CMK (cell line): ENCODE measurements around the gene CTCF.
"Not testable (repeated sequence)": the region's sequence is repeated elsewhere in the genome, so short reads cannot be mapped to it uniquely, and the experiment has no call there.

ENCODE experiments used
- DNase-seq: peaks from one replicate; pipeline ENCODE4 v3.0.0-alpha.2; 2010; ENCODE audit warnings: low read depth

CTCF gene, protein sequence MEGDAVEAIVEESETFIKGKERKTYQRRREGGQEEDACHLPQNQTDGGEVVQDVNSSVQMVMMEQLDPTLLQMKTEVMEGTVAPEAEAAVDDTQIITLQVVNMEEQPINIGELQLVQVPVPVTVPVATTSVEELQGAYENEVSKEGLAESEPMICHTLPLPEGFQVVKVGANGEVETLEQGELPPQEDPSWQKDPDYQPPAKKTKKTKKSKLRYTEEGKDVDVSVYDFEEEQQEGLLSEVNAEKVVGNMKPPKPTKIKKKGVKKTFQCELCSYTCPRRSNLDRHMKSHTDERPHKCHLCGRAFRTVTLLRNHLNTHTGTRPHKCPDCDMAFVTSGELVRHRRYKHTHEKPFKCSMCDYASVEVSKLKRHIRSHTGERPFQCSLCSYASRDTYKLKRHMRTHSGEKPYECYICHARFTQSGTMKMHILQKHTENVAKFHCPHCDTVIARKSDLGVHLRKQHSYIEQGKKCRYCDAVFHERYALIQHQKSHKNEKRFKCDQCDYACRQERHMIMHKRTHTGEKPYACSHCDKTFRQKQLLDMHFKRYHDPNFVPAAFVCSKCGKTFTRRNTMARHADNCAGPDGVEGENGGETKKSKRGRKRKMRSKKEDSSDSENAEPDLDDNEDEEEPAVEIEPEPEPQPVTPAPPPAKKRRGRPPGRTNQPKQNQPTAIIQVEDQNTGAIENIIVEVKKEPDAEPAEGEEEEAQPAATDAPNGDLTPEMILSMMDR

DNA sequence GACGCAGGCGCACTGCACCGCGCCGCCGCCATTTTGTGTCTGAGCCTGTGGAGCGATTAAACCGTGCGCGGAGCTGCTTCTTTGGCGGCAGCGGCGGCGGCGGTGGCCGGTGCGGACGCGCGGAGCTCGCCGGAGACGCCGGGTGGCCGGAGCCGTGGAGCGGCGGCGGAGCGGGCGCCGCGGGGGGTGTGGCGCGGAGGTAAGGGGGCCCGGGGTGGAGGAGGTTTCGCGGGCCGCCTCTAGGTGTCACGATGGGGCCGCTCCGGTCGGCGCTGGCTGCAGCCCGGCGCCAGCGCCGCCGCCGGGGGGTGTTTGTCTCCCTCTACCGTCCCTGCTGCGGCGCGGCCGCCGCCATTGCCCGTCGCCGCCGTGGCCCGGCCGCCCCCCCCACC lies at the start of gene CTCF:
Gene CTCF, plus strand, starts transcription at position 1 of the 392 bp plus-strand sequence. CDS start 48,307 bp downstream, outside the sequence.
- no peak for DNase-seq

- not testable (repeated sequence) for DNase-seq
Measured at GRCh38 chr16:67513892-67514291, 48.4 kb upstream of the CTCF start.

GRCh38 chr16:67514382-67514828 lies 47.9 kb upstream of the CTCF start:
- DNase-seq = no peak

GRCh38 chr16:67516296-67517154 lies 45.8 kb upstream of the CTCF start:
- DNase-seq = no peak

DNA sequence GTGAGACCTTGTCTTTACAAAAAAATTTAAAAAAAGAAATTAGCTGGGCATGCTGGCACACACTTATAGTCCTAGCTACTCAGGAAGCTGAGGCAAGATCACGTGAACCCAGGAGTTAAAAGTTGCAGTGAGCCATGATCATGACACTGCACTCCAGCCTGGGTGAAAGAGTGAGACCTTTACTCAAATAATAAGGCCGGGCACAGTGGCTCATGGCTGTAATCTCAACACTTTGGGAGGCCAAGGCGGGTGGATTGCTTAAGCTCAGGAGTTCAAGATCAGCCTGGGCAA lies 45.2 kb upstream of the CTCF start:
- no peak for DNase-seq

GRCh38 chr16:67517661-67518423 lies 44.5 kb upstream of the CTCF start:
- no peak for DNase-seq

DNA sequence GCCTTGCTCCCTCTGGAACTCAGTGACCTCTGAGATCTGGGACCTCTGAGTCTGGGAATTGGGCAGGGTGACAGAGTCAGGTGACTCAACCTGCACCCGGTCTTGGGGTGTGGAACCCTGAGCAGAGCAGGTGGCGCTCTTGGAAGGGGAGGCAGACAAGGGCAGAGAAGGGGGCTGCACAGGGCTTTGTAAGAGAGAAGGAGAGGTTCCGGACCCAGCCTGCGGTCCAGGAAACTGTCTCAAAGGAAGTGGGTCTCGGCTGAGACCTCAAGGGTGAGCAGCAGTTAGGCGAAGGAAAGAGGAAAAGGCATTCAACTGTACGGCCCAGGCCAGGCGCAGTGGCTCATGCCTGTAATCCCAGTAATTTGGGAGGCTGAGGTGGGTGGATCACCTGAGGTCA lies 43.6 kb upstream of the CTCF start:
- DNase-seq = no peak

DNA sequence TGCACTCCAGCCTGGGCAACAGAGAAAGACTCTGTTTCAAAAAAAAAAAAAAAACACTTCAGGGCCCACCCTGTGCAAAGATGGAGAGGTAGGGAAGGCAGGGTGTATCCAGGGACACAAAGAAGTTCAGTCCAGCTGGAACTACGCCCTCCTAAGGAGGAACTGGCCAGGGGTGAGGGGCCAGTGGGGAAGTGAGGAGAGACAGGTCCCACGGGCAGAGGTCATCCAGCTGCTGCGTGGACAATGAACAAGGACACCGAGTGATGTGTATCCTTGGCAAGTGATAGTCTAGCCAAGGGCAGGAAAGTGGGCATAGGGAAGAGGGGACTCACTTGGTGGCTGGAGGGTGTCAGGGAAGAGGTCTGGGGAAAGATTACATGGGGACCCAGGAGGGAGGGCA lies 43.1 kb upstream of the CTCF start:
- DNase-seq = no peak

DNA sequence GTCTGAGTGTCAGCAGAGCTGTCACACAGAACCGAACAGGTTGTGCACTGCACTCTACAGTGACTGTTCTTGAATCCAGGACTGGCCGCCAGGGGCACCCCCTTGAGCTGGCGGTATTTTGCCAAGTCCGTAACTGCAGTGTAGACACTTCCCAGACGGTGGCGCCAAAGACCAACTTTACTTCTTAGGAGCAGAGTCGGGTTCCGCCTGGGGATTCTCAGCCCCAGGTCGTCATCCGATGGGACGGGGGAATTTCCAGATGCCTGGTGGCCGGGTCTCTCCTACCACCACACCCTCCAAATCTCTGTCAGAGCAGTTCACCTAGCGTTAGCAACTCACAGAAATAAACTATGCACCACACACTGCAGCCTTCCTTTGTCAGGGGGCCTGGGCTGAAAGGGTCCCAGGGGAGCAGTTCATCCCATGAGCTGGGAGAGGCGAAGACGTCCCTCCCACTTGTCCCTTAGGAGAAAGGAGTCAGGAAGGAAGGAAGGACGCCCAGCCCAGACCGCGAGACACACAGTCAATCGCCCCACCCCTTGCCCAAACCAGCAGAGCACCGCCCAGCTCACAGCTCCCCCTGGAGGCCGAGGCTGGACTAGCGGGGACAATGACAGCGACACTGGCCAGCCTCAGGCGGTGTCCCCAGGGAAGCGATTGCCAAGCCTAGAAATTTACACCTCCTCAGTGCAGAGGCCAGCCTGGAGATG lies 41.1 kb upstream of the CTCF start:
- peak; percentile 88 for DNase-seq

DNA sequence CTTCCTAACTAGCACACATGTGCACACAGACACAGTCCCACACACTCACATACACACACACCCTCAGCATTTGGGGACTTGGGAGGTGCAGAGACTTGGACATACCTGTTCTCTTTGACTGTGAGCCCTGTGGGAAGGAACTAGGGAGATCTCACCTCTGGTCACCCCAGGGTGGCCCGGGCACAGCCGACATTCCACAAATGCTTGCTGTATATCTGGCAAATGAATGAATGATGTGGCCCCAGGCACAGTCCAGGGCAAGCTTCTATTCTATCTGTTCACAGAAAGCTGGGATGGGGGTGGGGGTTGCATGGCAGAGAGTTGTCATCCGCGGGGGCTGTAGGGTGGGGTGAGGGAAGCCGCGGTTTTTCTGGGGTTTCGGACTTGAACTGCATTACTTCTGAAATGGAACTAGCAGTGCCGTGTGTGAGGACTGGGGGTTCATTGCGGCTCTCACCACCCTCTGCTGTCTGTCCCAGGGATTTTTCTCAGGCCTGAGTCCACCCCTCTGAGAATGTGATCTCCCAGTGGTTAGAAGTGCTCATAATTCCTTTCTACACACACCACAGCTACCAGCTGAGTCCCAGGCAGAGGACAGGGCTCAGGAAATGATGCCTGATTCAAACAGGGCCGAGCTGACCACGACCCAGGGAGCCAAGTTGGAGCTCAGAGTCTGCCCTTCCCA lies 37.0 kb upstream of the CTCF start:
- DNase-seq = no peak

GRCh38 chr16:67526149-67526791 lies 36.1 kb upstream of the CTCF start:
- DNase-seq = no peak

DNA sequence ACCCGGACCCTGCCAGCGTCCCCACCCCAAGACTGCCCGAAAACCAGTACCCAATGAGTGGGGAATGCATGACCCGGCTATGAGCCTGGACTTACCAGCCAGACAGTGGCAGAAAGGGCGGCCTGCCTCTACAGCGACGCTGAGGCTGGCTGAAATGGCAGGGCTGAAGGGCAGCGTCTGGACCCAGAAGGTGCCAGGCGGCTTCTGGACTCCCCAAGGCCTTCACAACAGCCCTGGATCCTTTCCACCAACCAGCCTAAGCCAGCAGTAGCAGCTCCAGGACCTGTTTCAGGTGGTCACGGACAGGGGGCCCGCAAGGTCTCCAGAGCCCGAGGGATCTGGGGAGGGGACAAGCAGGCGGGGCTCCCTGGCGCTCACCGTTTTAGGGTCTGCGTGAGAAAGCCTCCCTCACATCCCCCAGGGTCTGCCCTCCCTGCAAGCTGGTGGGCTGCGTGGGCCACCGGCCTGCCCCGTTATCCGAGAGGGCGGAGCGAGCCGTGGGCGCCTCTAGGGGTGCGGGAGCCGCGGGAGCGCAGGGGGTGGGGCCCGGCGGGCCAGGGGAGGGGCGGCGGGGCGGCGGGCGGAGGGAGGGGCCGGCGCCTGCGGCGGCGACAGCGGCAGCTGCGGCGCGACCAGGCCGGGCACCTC lies 34.0 kb upstream of the CTCF start, which contains the start of gene RIPOR1:
Gene RIPOR1, plus strand, starts transcription at position 608 of the 648 bp plus-strand sequence. CDS start 9,618 bp downstream, outside the sequence.
- no peak for DNase-seq

- DNase-seq = no peak
Measured at GRCh38 chr16:67528870-67529581, 33.3 kb upstream of the CTCF start.

DNA sequence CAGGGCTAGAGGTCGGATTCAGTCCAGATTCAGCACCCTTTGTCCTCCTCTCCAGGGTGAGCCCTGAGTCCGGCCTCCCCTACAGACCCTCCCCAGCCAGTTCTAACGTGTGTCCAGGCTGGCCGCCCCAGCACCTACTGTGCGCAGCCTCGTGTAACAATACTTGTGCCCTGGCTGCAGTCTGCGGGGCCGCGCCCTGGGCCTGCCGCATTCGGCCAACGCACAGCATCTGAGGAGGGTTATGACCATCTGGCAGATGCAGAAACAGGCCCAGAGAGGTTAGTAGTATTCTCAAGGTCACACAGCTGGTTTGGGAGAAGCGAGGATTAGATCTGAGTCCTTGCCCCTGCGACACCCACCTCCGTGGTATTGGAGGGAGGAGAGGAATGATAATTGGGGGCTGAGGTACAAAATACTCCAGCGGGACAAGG lies 32.7 kb upstream of the CTCF start:
- no peak for DNase-seq

GRCh38 chr16:67530013-67530939 lies 32.0 kb upstream of the CTCF start:
- no peak for DNase-seq

DNA sequence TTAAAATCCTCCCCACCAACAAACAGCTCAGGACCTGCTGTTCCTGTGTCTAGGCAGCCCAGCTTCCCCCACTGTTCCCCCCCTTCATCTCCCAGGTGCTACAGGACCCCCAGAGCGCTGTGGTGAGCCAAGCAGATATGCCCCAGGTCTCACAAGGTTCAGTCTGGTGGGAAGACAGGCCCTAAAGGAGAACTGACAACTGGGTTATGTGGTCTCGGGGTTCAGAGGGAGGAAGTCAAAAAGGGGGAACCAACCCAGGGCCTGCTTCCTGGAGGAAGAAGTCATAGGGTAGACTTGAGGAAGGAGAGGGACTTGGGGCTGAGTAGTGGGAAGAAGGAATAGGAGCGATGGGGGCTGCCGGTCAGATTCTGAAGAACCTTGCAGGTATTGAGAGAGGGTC lies 31.1 kb upstream of the CTCF start:
- DNase-seq = no peak

GRCh38 chr16:67533024-67533560 lies 29.2 kb upstream of the CTCF start:
- peak; percentile 77 for DNase-seq
